Islet precursor cell (in vitro differentiated cells): ENCODE data around the gene WFDC5.
A peak's percentile ranks its signal among the peaks of the same experiment; 100 is the strongest.

Source experiments
- DNase-seq: peaks from one replicate; pipeline ENCODE4 v3.0.0-alpha.2; 2018

Gene WFDC5

DNA sequence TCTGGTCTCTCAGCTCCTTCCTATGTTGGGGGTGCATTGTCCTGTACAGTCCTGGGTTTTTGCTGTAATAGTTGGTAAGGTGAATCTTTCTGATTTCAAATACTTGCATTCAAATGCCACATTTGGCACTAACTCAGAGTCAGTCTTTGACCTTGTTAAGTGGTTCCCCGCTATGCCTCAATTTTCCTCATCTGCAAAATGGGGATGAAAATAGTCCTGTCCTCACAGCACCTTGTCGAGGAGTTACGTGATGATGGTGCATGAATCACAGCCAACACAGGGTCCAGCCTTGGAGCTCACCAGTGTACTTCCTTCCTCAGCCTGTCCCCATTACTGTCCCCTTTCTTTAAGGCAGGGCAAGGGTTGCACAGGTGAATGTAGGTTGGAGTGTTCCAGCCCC, 1.1 kb downstream of the WFDC5 start:
- DNase-seq: peak; percentile 39

GRCh38 chr20:45112754-45113153, 2.2 kb downstream of the WFDC5 start:
- DNase-seq: no peak

- peak; percentile 59 for DNase-seq
Observed at GRCh38 chr20:45111799-45112471, 3.0 kb downstream of the WFDC5 start.

DNA sequence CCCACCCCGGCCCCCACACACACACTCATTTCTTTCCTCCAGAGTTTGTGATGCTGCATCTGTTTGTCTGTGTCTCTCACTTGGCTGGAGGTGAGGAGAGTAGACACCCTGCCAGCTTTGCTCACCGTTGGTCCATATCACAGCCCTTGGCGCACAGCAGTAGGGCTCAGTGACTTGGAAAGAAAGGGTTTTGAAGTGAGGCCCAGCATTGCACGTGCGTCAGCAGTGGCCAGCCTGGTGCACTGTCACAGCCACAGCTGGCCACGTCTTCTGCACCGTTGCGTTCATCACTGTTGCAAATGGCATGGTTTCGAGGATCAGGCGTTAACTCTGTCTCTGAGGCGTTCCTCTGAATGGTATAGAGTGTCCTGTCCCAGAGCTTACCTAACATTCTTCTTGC, 3.7 kb downstream of the WFDC5 start:
- DNase-seq: no peak

DNA sequence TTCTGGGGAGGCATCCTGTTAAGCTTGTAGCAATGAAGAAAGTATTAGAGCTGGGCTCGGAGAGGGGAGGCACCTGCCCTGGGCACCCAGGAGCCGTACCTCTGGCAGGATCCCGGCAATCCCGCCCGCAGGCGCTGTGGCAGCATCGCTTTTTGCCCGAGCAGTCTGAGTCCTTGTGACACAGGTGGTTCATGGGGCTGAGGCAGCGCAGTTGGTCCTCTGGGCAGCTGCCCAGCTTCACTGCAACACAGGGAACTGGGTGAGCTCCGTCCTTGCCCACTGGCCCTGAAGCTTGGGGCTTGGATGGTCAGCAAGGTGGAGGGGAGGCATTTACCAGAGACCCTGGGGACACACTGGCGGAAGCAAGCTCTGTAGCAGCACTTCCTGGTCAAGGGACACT, 4.7 kb downstream of the WFDC5 start:
- peak; percentile 46 for DNase-seq

DNA sequence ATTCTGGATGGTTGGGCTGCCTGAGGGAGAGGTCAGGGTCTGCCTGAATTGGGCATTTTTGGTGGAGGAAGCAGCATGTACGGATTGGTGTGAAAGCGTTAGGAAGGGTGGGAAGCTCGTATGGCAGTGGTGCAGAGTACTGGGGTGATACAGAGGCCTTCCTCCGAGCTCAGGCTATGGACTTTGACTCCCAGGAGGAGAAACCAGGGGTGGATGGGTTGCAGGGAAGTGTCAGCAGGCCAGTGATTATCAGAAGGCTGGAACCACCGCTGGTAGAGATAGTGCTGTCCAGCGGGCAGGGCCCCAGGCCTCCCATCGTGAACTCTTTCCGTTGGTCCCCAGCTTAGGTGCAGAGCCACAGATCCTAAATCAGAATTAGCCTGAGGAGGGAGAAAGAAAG, 5.3 kb downstream of the WFDC5 start:
- DNase-seq: peak; percentile 43

DNA sequence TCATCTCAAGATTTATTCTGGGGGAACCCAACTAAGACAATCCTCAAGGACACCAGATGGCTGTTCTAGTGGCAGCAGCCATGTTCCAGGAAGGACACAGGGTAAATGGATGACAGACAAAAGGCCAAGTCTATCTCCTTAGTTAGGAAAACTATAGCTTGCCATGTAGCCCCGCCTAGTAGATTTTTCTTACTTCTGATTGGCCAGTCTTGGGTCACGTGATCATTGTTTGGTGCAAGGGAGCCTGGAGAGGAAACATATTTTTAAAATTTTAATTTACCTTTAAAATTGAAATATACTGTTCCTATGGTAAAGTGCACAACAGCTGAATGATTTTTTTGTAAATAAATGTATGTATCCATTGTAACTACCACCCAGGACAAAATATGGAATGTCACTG, 9.7 kb downstream of the WFDC5 start:
- peak; percentile 29 for DNase-seq

- DNase-seq: peak; percentile 86
Observed at GRCh38 chr20:45104786-45105185, 10.2 kb downstream of the WFDC5 start.

- DNase-seq: no peak
Observed at GRCh38 chr20:45103072-45103471, 11.9 kb downstream of the WFDC5 start.

DNA sequence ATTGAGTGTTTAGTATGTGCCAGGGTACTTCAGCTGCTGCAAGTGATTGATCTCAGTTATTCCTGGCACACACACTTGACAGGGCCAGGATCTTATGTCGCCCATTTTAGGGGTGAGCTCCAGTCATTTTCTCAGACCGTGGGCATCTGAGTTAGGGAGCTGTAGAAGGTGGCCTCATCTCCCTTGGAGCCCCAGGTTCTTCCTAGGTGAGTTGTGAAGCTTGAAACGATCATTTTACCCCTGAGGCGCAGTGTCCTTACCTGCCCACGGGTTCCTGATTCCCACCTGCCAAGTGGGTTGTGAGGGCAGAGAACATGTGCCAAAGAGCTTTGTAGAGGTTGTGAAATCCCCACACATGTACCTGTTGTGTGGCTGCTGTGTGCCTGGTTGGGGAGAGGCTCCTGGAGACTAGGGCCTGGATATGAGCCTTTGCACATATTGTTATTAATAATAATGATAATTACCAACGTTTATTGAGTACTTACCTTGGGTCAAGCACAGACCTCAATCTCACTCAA, 13.6 kb downstream of the WFDC5 start:
- no peak for DNase-seq

DNA sequence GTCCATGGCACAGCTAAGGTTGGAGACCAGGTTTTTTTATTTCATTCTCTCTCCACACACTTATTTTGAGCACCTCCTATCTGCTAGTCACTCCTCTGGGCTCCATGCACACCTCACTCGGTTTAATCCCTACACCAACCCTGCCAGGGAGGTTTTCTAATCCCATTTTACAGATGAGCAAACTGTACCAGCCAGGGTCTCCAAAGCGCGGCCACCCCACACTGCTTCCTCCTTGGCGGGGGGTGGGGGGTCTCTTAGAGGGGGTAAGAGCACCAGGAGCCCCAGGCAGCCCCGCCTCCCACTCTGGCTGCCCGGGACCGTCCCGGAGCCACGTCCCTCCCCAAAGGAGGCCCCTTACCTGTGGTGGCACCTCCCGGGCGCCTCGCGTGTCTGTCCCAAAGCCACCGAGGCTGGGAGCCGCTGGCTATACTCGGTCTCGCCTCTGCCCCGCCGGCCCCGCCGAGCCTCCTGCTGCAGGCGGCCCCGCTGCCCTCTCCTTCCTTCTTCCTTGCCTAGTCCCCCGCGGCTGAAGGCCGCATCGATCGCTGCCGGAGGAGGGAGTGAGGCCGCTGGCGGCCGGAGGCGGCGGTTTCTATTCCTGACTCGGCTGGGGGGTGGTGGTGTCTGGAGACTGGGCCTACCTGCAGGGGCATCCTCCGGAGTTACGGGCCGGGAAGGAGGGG, 14.3 kb downstream of the WFDC5 start, which contains the start of gene KCNS1:
TSS of gene KCNS1 (minus strand) at position 565 of the 683 bp plus-strand sequence. CDS start 1,891 bp downstream, outside the sequence.
- peak; percentile 91 for DNase-seq

- peak; percentile 82 for DNase-seq
Observed at GRCh38 chr20:45098103-45098773, 16.7 kb downstream of the WFDC5 start.

- DNase-seq: no peak
Observed at GRCh38 chr20:45097485-45098102, 17.4 kb downstream of the WFDC5 start.

DNA sequence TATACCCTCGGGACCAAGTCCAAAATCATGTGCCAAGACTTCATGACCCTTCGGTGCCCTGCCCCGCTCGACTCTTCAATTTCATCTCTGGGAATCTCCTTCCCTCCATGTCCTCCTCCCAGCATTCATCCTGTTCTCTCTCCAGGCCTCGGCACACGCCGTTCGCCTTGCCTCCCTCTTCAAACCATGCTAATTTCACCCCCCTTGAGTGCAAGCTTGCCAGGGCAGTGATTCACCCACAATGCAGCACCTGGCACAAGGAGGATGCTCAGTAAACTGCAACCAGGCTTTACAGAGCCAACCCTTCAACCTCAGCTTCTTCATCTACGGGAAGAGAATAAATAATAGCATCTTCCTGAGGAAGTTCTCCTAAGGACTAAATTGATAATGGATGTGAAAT, 18.2 kb downstream of the WFDC5 start:
- no peak for DNase-seq

DNA sequence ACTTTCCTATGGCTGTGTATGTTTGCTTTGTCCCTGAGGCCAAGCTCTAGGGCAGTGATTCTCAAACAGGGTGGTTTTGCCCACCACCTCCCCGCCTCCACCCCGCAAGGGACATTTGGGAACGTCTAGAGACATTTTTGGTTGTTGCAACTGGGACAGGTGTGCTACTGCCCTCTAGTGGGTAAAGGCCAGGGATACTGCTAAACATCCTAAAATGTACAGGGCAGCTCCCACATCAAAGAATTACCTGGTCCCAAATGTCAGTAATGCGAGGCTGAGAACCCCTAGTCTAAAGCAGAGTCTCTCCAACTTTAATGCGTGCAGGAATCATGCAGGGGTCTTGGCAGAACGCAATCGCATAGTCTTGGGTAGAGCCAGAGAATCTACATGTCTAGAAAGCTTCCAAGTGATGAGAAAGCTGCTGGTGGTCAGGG, 19.2 kb downstream of the WFDC5 start:
- DNase-seq: peak; percentile 80

DNA sequence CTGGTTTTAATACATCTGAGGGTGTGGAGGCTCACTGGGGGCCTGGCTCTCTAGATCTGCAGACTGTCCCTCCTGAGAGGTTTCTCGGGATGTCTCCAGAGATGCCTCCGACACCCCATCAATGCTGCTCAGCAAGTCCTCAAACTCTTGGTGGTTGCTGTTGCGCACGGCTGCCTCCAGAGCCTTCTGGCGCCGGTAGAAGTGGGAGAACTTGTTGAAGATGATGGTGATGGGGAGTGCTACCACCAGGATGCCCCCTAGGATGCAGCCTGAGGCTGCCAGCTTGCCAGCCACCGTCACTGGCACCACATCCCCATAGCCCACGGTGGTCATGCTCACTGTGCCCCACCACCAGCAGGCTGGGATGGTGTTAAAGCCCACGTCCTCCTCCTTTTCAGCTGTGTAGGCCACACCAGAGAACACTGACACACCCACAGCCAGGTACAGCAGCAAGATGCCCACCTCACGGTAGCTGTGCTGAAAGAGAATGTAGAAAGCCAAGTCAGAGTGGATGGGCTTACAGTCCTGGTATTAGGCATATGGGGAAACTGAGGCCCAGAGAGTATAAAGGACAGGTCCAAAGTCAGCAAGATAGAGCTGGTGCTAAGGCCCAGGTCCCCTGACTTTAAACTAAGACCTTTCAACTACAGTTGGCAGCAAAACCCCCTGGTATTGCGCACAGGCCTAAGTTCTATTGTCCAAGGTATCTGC, 20.0 kb downstream of the WFDC5 start:
- DNase-seq: no peak

GRCh38 chr20:45094201-45094600, 20.8 kb downstream of the WFDC5 start:
- no peak for DNase-seq

- no peak for DNase-seq
Observed at GRCh38 chr20:45092898-45093297, 22.1 kb downstream of the WFDC5 start.

- no peak for DNase-seq
Observed at GRCh38 chr20:45091366-45091765, 23.6 kb downstream of the WFDC5 start.

GRCh38 chr20:45090481-45090880, 24.5 kb downstream of the WFDC5 start:
- DNase-seq: no peak

DNA sequence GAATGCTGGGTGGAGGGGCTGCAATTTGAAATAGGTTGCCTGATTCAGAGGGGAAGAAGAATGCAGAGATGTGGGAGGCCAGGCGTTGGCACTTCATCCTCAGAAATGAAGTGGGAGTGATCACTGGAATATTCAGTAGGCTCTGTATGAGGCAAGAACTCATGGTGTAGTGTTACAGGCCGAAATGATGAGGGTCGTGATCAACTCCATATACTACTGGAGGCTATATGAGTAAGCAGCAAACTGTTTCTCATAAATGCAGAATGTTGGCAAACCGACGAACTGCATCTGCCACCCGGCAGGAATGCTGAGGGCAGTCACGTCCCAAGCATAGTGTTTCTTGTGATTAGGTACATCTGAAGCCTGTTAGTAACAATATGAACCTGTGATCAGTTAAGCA, 26.7 kb downstream of the WFDC5 start:
- no peak for DNase-seq

GRCh38 chr20:45087814-45088213, 27.2 kb downstream of the WFDC5 start:
- no peak for DNase-seq
